Thyroid gland (tissue), 4 donors: ENCODE measurements around the gene MATK.

ENCODE experiments used
- CTCF ChIP-seq, 6 experiments: fragments of 200-600 bp in 3 of 6; fragments of 450-650 bp in 3 of 6; sonication (generic) in 3 of 6; IDR thresholded peaks; one replicate each; pipeline ENCODE4 v1.5.1; 2016 to 2019; ENCODE audit warnings: antibody characterized with exemption in 6 of 6, mild to moderate bottlenecking in 2 of 6, inconsistent platforms in 1 of 6, moderate library complexity in 1 of 6
- POLR2A ChIP-seq, 2 donors: fragments of 450-650 bp; IDR thresholded peaks; one replicate each; pipeline ENCODE4 v1.6.1; 2017; ENCODE audit warnings: antibody characterized with exemption in 2 of 2, mild to moderate bottlenecking in 2 of 2, moderate library complexity in 1 of 2

- TF ChIP-seq CTCF (IDR thresholded peaks at IDR 0.05) (no peak), POLR2A (IDR thresholded peaks at IDR 0.05) (no peak)
Observed at GRCh38 chr19:3833578-3834348, 47.6 kb upstream of the MATK start.
